GM23338 (cell line): ENCODE results near the gene SMARCD2. TPM values are rescaled to one million over a fixed set of nuclear protein-coding genes. Genes with fewer than 3 reads are reported as not detected.

ENCODE experiments used
- ATAC-seq: fragments of 200-7000 bp; cut with Tn5 transposase; 3 replicates; pipeline ENCODE4 v1.9.1; 2020
- DNase-seq: peaks from one replicate; pipeline ENCODE4 v3.0.0-alpha.2; 2015; ENCODE audit warnings: low spot score
- H2AFZ ChIP-seq: fragments of 200-600 bp; sonication (generic); 2 replicates; pipeline ENCODE4 v1.8.0; 2016; ENCODE audit warnings: antibody characterized with exemption, mild to moderate bottlenecking, moderate library complexity
- H3F3A ChIP-seq: fragments of 200-600 bp; sonication (generic); replicated peaks from 2 replicates; pipeline ENCODE4 v1.8.0; 2017; ENCODE audit warnings: antibody characterized with exemption, mixed run types, low read depth
- H3K27ac ChIP-seq: fragments of 200-600 bp; sonication (generic); 2 replicates; pipeline ENCODE4 v1.6.1; 2016; ENCODE audit warnings: low read depth
- H3K27me3 ChIP-seq: fragments of 200-600 bp; sonication (generic); 2 replicates; pipeline ENCODE4 v1.8.0; 2016; ENCODE audit warnings: mild to moderate bottlenecking, mixed run types, moderate library complexity; ENCODE audit not compliant: insufficient read depth
- H3K36me3 ChIP-seq: fragments of 200-600 bp; sonication (generic); 2 replicates; pipeline ENCODE4 v1.8.0; 2016; ENCODE audit warnings: mild to moderate bottlenecking; ENCODE audit not compliant: insufficient read depth
- H3K4me1 ChIP-seq: fragments of 200-600 bp; sonication (generic); 2 replicates; pipeline ENCODE4 v1.8.0; 2016; ENCODE audit warnings: mild to moderate bottlenecking, moderate library complexity; ENCODE audit not compliant: insufficient read depth
- H3K4me2 ChIP-seq: fragments of 200-600 bp; sonication (generic); 2 replicates; pipeline ENCODE4 v1.7.1; 2017; ENCODE audit warnings: mixed run types
- H3K4me3 ChIP-seq: fragments of 200-600 bp; sonication (generic); 2 replicates; pipeline ENCODE4 v1.6.1; 2016; ENCODE audit warnings: mixed run types
- H3K79me2 ChIP-seq: fragments of 200-600 bp; sonication (generic); replicated peaks from 2 replicates; pipeline ENCODE4 v1.8.0; 2017; ENCODE audit warnings: mild to moderate bottlenecking; ENCODE audit not compliant: insufficient read depth
- H3K9me2 ChIP-seq: fragments of 200-600 bp; sonication (generic); 2 replicates; pipeline ENCODE4 v1.8.0; 2017; ENCODE audit not compliant: insufficient read depth
- H4K20me1 ChIP-seq: fragments of 200-600 bp; sonication (generic); replicated peaks from 2 replicates; pipeline ENCODE4 v1.8.0; 2017; ENCODE audit warnings: mild to moderate bottlenecking; ENCODE audit not compliant: insufficient read depth
- H3K27ac Mint-ChIP-seq: 2 replicates; pipeline ENCODE4 v1.8.0; 2020; ENCODE audit warnings: inconsistent platforms, mild to moderate bottlenecking, moderate library complexity, mixed read lengths
- H3K27me3 Mint-ChIP-seq: 3 replicates; pipeline ENCODE4 v1.8.0; 2022; ENCODE audit warnings: low read depth, mild to moderate bottlenecking, moderate library complexity, mixed read lengths, inconsistent platforms; ENCODE audit not compliant: insufficient read depth, poor library complexity
- H3K36me3 Mint-ChIP-seq: 3 replicates; pipeline ENCODE4 v1.8.0; 2021; ENCODE audit warnings: low read depth, mild to moderate bottlenecking, inconsistent platforms, moderate library complexity, mixed read lengths
- H3K4me1 Mint-ChIP-seq: 3 replicates; pipeline ENCODE4 v1.8.0; 2020; ENCODE audit warnings: mild to moderate bottlenecking, inconsistent platforms, mixed read lengths
- H3K4me3 Mint-ChIP-seq: 3 replicates; pipeline ENCODE4 v1.8.0; 2021; ENCODE audit warnings: moderate library complexity, mild to moderate bottlenecking, inconsistent platforms, mixed read lengths
- H3K9me3 Mint-ChIP-seq: 3 replicates; pipeline ENCODE4 v1.8.0; 2020; ENCODE audit warnings: moderate library complexity, mild to moderate bottlenecking, inconsistent platforms, mixed read lengths
- CREB1 ChIP-seq: fragments of 250-450 bp; sonication (Bioruptor Pico); IDR thresholded peaks from 2 replicates; pipeline ENCODE4 v1.5.0; 2020; ENCODE audit warnings: low read depth, mild to moderate bottlenecking, moderate library complexity
- NANOG ChIP-seq: IDR thresholded peaks from 2 replicates; pipeline ENCODE4 v1.6.1; 2016; ENCODE audit warnings: antibody characterized with exemption, borderline replicate concordance
- STAT1 ChIP-seq: IDR thresholded peaks from one replicate; pipeline ENCODE4 v1.6.1; 2016; ENCODE audit warnings: antibody characterized with exemption; ENCODE audit not compliant: unreplicated experiment
- ZNF331 ChIP-seq: fragments of 250-450 bp; sonication (Bioruptor Pico); IDR thresholded peaks from 2 replicates; pipeline ENCODE4 v1.5.0; 2020; ENCODE audit warnings: low read depth, mild to moderate bottlenecking, moderate library complexity
- polyA plus RNA-seq: library from polyadenylated mRNA; unstranded; fragments of >200 nt; fragmentation: Nextera tagmentation; extraction: Ambion mirVana; gene quantifications from 2 replicates; pipeline ENCODE4 v1.2.1, GENCODE V29; 2016
- total RNA-seq: library from RNA; depleted of rRNA; stranded (reverse); fragments of >200 nt; shearing (Covaris generic); gene quantifications from 2 replicates; pipeline ENCODE4 v1.2.3, GENCODE V29; 2014
- TF ChIP-seq, protein P1 (sequence below): IDR thresholded peaks from one replicate; pipeline ENCODE4 v1.6.1; 2018; ENCODE audit warnings: antibody characterized with exemption; ENCODE audit not compliant: unreplicated experiment
- TF ChIP-seq, protein P2 (sequence below): IDR thresholded peaks from 2 replicates; pipeline ENCODE4 v1.6.1; 2016; ENCODE audit warnings: antibody characterized with exemption
- TF ChIP-seq, protein P3 (sequence below): fragments of 250-450 bp; sonication (Bioruptor Pico); IDR thresholded peaks from 2 replicates; pipeline ENCODE4 v1.5.0; 2020; ENCODE audit warnings: mild to moderate bottlenecking, moderate library complexity
- TF ChIP-seq, protein P4 (sequence below), 2 experiments: fragments of 200-600 bp in 1 of 2; sonication (generic) in 1 of 2; conservative IDR thresholded peaks; 2 replicates each; pipeline versions ENCODE4 v1.5.1 to v1.6.1; 2016 to 2017; ENCODE audit warnings: antibody characterized with exemption in 2 of 2, low read depth in 2 of 2, mild to moderate bottlenecking in 2 of 2, moderate library complexity in 1 of 2

Gene SMARCD2
- total and polyA plus RNA-seq, 2 experiments from 2014 or later: 36.4 to 133 TPM

DNA sequence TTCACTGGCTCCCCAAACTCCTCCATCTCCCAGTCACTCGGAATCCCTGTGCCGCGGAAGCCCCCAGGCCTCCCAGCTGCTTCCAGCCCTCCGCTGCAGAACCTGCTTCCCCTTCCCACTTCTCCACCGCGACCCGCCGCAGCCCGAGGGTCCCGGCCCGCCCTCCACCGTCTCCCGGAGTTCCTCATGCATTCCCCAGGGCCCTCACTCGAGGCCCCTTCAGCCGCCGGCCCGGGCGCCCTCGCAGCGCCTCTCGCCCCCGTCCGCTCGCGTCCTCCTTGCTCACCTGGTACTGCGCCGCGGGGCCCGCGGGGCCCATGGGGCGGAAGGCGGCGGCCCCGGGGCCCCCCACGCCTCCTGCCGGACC is 329 bp downstream of the SMARCD2 start (continued):
- TF ChIP-seq, protein P1, sequence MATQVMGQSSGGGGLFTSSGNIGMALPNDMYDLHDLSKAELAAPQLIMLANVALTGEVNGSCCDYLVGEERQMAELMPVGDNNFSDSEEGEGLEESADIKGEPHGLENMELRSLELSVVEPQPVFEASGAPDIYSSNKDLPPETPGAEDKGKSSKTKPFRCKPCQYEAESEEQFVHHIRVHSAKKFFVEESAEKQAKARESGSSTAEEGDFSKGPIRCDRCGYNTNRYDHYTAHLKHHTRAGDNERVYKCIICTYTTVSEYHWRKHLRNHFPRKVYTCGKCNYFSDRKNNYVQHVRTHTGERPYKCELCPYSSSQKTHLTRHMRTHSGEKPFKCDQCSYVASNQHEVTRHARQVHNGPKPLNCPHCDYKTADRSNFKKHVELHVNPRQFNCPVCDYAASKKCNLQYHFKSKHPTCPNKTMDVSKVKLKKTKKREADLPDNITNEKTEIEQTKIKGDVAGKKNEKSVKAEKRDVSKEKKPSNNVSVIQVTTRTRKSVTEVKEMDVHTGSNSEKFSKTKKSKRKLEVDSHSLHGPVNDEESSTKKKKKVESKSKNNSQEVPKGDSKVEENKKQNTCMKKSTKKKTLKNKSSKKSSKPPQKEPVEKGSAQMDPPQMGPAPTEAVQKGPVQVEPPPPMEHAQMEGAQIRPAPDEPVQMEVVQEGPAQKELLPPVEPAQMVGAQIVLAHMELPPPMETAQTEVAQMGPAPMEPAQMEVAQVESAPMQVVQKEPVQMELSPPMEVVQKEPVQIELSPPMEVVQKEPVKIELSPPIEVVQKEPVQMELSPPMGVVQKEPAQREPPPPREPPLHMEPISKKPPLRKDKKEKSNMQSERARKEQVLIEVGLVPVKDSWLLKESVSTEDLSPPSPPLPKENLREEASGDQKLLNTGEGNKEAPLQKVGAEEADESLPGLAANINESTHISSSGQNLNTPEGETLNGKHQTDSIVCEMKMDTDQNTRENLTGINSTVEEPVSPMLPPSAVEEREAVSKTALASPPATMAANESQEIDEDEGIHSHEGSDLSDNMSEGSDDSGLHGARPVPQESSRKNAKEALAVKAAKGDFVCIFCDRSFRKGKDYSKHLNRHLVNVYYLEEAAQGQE: no peak

DNA sequence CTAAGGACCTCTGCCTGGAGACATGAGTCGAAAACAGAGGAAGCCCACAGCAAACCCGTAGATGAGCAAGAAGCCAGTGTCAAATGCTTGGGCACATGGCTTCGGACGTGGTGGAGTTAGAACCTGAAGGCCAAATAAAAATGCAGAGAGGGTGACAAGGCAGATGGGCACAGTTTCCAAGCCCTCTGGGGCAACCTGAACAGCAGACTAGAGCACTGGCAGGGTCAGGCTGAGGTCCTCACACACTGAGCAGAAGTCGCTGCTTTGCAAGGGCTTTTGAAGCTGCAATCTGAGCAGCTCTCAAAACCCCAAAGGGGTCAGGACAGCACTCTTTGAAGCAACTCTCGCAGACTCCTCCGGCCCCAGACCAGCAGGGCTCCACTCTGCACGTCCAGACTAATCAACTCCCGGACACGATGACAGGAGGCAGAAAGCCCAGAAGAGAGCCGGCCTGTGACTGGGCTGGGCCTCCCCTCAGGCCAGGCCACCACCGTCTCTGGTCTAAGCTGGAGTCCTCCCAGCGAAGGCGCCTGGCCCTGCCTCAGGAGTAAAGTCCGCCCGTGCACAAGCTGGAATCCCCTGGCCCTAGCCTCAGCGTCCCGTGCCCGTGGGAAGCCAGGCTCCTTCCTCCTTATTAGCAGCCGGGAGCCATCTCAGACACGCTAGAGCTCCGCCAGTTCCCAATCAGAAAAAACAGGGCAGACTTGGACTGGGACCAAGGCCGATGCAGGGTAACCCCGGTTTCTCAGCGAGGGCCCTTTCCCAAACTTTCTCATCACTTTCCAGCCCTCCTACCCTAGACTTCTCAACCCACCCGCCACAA is 924 bp downstream of the SMARCD2 start:
- H3K4me3 Mint-ChIP-seq: peak overlapping the region; percentile 97
- H3K4me3 ChIP-seq: peak overlapping the region; percentile 94
- peaks cover 7% of the 10 kb centered on the region; the same call in 2 of the 3 replicates for H3K36me3 Mint-ChIP-seq
- peaks cover 19% of the 10 kb centered on the region for H3K27me3 ChIP-seq
- peaks cover 7% of the 10 kb centered on the region; the same call in 1 of the 2 replicates for H4K20me1 ChIP-seq
- H3K27ac Mint-ChIP-seq: peak overlapping the region; percentile 93
- peaks cover 44% of the 10 kb centered on the region for H3K79me2 ChIP-seq
- H3K4me1 ChIP-seq: peaks cover 28% of the 10 kb centered on the region
- H3K9me2 ChIP-seq: no peaks in the 10 kb centered on the region
- DNase-seq (peak; percentile 39), ATAC-seq (peak; percentile 4)
- peaks cover 17% of the 10 kb centered on the region for H3K27me3 Mint-ChIP-seq
- H3K36me3 ChIP-seq: no peaks in the 10 kb centered on the region
- peak overlapping the region; percentile 97 for H3K4me2 ChIP-seq
- peak overlapping the region; percentile 80; the same call in 1 of the 2 replicates for H2AFZ ChIP-seq
- no peaks in the 10 kb centered on the region for H3K9me3 Mint-ChIP-seq
- 0 out of 2 replicates have a peak, but pooled peaks cover 8% of the 10 kb centered on the region for H3F3A ChIP-seq
- H3K27ac ChIP-seq: 0 out of 2 replicates have a peak overlapping the region, but pooled peaks have one; percentile 66
- H3K4me1 Mint-ChIP-seq: peaks cover 39% of the 10 kb centered on the region
- TF ChIP-seq CREB1 (CRISPR knock-in tag) (no peak), STAT1 (no peak), ZNF331 (CRISPR knock-in tag) (no peak), NANOG (no peak)
- TF ChIP-seq, protein P2, sequence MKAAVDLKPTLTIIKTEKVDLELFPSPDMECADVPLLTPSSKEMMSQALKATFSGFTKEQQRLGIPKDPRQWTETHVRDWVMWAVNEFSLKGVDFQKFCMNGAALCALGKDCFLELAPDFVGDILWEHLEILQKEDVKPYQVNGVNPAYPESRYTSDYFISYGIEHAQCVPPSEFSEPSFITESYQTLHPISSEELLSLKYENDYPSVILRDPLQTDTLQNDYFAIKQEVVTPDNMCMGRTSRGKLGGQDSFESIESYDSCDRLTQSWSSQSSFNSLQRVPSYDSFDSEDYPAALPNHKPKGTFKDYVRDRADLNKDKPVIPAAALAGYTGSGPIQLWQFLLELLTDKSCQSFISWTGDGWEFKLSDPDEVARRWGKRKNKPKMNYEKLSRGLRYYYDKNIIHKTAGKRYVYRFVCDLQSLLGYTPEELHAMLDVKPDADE: no peak
- TF ChIP-seq, protein P3, sequence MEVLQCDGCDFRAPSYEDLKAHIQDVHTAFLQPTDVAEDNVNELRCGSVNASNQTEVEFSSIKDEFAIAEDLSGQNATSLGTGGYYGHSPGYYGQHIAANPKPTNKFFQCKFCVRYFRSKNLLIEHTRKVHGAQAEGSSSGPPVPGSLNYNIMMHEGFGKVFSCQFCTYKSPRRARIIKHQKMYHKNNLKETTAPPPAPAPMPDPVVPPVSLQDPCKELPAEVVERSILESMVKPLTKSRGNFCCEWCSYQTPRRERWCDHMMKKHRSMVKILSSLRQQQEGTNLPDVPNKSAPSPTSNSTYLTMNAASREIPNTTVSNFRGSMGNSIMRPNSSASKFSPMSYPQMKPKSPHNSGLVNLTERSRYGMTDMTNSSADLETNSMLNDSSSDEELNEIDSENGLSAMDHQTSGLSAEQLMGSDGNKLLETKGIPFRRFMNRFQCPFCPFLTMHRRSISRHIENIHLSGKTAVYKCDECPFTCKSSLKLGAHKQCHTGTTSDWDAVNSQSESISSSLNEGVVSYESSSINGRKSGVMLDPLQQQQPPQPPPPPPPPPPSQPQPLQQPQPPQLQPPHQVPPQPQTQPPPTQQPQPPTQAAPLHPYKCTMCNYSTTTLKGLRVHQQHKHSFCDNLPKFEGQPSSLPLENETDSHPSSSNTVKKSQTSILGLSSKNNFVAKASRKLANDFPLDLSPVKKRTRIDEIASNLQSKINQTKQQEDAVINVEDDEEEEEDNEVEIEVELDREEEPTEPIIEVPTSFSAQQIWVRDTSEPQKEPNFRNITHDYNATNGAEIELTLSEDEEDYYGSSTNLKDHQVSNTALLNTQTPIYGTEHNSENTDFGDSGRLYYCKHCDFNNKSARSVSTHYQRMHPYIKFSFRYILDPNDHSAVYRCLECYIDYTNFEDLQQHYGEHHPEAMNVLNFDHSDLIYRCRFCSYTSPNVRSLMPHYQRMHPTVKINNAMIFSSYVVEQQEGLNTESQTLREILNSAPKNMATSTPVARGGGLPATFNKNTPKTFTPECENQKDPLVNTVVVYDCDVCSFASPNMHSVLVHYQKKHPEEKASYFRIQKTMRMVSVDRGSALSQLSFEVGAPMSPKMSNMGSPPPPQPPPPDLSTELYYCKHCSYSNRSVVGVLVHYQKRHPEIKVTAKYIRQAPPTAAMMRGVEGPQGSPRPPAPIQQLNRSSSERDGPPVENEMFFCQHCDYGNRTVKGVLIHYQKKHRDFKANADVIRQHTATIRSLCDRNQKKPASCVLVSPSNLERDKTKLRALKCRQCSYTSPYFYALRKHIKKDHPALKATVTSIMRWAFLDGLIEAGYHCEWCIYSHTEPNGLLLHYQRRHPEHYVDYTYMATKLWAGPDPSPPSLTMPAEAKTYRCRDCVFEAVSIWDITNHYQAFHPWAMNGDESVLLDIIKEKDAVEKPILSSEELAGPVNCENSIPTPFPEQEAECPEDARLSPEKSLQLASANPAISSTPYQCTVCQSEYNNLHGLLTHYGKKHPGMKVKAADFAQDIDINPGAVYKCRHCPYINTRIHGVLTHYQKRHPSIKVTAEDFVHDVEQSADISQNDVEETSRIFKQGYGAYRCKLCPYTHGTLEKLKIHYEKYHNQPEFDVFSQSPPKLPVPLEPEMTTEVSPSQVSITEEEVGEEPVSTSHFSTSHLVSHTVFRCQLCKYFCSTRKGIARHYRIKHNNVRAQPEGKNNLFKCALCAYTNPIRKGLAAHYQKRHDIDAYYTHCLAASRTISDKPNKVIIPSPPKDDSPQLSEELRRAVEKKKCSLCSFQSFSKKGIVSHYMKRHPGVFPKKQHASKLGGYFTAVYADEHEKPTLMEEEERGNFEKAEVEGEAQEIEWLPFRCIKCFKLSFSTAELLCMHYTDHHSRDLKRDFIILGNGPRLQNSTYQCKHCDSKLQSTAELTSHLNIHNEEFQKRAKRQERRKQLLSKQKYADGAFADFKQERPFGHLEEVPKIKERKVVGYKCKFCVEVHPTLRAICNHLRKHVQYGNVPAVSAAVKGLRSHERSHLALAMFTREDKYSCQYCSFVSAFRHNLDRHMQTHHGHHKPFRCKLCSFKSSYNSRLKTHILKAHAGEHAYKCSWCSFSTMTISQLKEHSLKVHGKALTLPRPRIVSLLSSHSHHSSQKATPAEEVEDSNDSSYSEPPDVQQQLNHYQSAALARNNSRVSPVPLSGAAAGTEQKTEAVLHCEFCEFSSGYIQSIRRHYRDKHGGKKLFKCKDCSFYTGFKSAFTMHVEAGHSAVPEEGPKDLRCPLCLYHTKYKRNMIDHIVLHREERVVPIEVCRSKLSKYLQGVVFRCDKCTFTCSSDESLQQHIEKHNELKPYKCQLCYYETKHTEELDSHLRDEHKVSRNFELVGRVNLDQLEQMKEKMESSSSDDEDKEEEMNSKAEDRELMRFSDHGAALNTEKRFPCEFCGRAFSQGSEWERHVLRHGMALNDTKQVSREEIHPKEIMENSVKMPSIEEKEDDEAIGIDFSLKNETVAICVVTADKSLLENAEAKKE (CRISPR knock-in tag): no peak
- TF ChIP-seq, protein P4, sequence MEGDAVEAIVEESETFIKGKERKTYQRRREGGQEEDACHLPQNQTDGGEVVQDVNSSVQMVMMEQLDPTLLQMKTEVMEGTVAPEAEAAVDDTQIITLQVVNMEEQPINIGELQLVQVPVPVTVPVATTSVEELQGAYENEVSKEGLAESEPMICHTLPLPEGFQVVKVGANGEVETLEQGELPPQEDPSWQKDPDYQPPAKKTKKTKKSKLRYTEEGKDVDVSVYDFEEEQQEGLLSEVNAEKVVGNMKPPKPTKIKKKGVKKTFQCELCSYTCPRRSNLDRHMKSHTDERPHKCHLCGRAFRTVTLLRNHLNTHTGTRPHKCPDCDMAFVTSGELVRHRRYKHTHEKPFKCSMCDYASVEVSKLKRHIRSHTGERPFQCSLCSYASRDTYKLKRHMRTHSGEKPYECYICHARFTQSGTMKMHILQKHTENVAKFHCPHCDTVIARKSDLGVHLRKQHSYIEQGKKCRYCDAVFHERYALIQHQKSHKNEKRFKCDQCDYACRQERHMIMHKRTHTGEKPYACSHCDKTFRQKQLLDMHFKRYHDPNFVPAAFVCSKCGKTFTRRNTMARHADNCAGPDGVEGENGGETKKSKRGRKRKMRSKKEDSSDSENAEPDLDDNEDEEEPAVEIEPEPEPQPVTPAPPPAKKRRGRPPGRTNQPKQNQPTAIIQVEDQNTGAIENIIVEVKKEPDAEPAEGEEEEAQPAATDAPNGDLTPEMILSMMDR (conservative IDR thresholded peaks at IDR 0.05; ENCODE audit: low read depth in 2 of 2): no peak
